Keratinocyte (primary cell): ENCODE results near the gene ARL3.

Source experiments
- EZH2 ChIP-seq: IDR thresholded peaks from one replicate; pipeline ENCODE4 v1.6.1; 2012; ENCODE audit warnings: inconsistent platforms, mild to moderate bottlenecking, low read length, moderate library complexity
- TF ChIP-seq, protein P1 (sequence below), 3 experiments: IDR thresholded peaks in 1 of 3; conservative IDR thresholded peaks in 1 of 3; optimal IDR thresholded peaks in 1 of 3; 2 replicates in 2 of 3; 3 replicates in 1 of 3; pipeline versions ENCODE3 to v1.5.1; 2011; ENCODE audit warnings: low read length in 3 of 3, mild to moderate bottlenecking in 3 of 3, moderate library complexity in 2 of 3, control low read depth in 1 of 3, inconsistent platforms in 1 of 3; ENCODE audit not compliant: insufficient read depth in 2 of 3; ENCODE audit errors: extremely low read depth in 1 of 3

DNA sequence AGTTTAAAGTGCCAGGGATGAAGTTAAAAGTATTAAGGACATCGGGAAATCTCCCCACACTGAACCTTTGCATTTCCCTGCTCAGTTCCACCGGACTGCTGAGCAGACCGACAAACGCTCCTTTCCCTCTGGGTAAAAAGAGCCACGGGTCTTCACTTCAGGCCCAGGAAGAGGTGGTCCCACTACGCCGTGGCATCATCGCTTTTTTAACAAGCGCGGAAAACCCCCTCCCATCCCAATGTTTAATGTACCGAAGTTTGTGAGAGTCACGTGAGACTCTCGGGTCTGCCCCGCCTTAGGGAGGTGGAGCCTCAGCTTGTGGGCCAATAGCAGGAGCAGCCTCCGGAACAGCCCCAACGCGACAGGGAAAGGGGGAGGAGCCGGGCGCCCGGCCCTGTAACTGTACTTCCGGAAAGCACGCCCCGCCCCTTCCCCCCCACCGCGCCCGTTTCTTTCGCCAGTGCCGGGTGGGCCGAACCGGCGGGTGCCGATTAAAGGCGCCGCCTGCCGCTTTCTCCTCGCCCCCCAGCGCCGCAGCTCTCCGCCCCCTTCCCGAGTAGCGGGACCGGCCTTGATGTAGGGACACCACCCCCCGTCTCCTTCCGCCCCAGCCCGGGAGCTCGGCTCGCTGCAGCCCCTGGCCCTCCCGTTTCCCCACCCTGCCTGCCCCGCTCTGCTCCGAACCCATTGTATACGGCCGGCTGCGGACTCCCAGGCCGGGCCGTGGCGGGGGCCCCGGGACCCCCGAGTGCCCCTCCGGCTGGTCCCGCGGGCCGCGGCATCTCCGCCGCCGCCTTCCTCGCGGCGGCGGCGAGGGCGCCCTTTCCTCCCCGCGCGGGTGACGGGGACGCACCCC is 72.1 kb downstream of the ARL3 start:
- no peak for TF ChIP-seq EZH2
- TF ChIP-seq, protein P1, sequence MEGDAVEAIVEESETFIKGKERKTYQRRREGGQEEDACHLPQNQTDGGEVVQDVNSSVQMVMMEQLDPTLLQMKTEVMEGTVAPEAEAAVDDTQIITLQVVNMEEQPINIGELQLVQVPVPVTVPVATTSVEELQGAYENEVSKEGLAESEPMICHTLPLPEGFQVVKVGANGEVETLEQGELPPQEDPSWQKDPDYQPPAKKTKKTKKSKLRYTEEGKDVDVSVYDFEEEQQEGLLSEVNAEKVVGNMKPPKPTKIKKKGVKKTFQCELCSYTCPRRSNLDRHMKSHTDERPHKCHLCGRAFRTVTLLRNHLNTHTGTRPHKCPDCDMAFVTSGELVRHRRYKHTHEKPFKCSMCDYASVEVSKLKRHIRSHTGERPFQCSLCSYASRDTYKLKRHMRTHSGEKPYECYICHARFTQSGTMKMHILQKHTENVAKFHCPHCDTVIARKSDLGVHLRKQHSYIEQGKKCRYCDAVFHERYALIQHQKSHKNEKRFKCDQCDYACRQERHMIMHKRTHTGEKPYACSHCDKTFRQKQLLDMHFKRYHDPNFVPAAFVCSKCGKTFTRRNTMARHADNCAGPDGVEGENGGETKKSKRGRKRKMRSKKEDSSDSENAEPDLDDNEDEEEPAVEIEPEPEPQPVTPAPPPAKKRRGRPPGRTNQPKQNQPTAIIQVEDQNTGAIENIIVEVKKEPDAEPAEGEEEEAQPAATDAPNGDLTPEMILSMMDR (optimal IDR thresholded peaks at IDR 0.05 in 1 of 3, IDR thresholded peaks at IDR 0.05 in 1 of 3, conservative IDR thresholded peaks at IDR 0.05 in 1 of 3; ENCODE audit: extremely low read depth in 1 of 3, insufficient read depth in 2 of 3, low read length in 3 of 3): no peak
